ENCODE data around the gene ZNF683. TPM values are rescaled to one million over a fixed set of nuclear protein-coding genes. Genes with fewer than 3 reads are reported as not detected.

ZNF683 gene
- total and polyA plus RNA-seq, 2 donors (not counting 3 experiments of a cell fraction or from before 2014, with no cell fraction given), result not detected

GRCh38 chr1:26368006-26368405, 4.5 kb downstream of the ZNF683 start:
- no TSS peak for BruUV-seq (replicated peaks)
- no peaks in the 10 kb centered on the region for H4K20me1 ChIP-seq (replicated peaks; ENCODE audit: control insufficient read depth, extremely low read depth, insufficient read depth, low read length)
- intact Hi-C loops (cut with micrococcal nuclease) (no loop called here), dilution Hi-C loops (cut with MboI; ENCODE audit: extremely low pct_ligation_motif_present, low sequenced_read_pairs) (no loop called here)
- no peaks in the 10 kb centered on the region for H3K36me3 ChIP-seq (ENCODE audit: control insufficient read depth in 2 of 2, extremely low read depth in 1 of 2, insufficient read depth in 2 of 2, low read length in 2 of 2)
- H3K4me1 ChIP-seq (ENCODE audit: control insufficient read depth, extremely low read depth, insufficient read depth, low read length), result no peaks in the 10 kb centered on the region
- no peak overlapping the region for H3K4me2 ChIP-seq (ENCODE audit: insufficient read depth, low read length)
- ChIA-PET CTCF (interaction anchor here (1.5 kb wide), 1 partner anchor 49 kb away, joined by 5 read pairs; no protein-coding TSS in a partner anchor), POLR2A (no interaction called here)
- H2AFZ ChIP-seq (ENCODE audit: low read depth, low read length), result no peak overlapping the region
- no peak overlapping the region for H3K27ac ChIP-seq (ENCODE audit: insufficient read depth, low read depth, low read length)
- no peak overlapping the region for H3K9ac ChIP-seq (replicated peaks; ENCODE audit: extremely low read depth, insufficient read depth, low read length)
- no peaks in the 10 kb centered on the region for H3K79me2 ChIP-seq (ENCODE audit: control insufficient read depth, insufficient read depth, low read length)
- H3K27me3 ChIP-seq (ENCODE audit: control insufficient read depth in 2 of 2, insufficient read depth in 2 of 2, low read length in 2 of 2), result no peaks in the 10 kb centered on the region
- no peak overlapping the region for H3K4me3 ChIP-seq (replicated peaks in 1 of 3; ENCODE audit: insufficient read depth in 1 of 3, low read depth in 1 of 3, low read length in 3 of 3)
- TF ChIP-seq POLR2A (IDR thresholded peaks at IDR 0.05; ENCODE audit: low read depth, low read length) (no peak), CTCF (IDR thresholded peaks at IDR 0.05; ENCODE audit: extremely low read depth in 1 of 2, insufficient read depth in 1 of 2, low read depth in 1 of 2, low read length in 2 of 2) (no peak), FOS (IDR thresholded peaks at IDR 0.05; ENCODE audit: borderline replicate concordance, insufficient read depth, low read length) (no peak), MYC (IDR thresholded peaks at IDR 0.05; ENCODE audit: low read depth, low read length) (no peak)
- DNase-seq (ENCODE audit: low read depth, low spot score) (no peak), FAIRE-seq (no peak)
- H3K9me3 ChIP-seq (replicated peaks; ENCODE audit: control insufficient read depth, insufficient read depth, low read length), result no peaks in the 10 kb centered on the region
- no peaks in the 10 kb centered on the region for H3K9me1 ChIP-seq (replicated peaks; ENCODE audit: control insufficient read depth, extremely low read depth, insufficient read depth, low read length)

- no peaks in the 10 kb centered on the region for H4K20me1 ChIP-seq (replicated peaks; ENCODE audit: control insufficient read depth, extremely low read depth, insufficient read depth, low read length)
- H3K4me3 ChIP-seq (replicated peaks in 1 of 3; ENCODE audit: insufficient read depth in 1 of 3, low read depth in 1 of 3, low read length in 3 of 3), result no peak overlapping the region
- H3K9me1 ChIP-seq (replicated peaks; ENCODE audit: control insufficient read depth, extremely low read depth, insufficient read depth, low read length), result no peaks in the 10 kb centered on the region
- H3K27ac ChIP-seq (ENCODE audit: insufficient read depth, low read depth, low read length), result no peak overlapping the region
- H3K79me2 ChIP-seq (ENCODE audit: control insufficient read depth, insufficient read depth, low read length), result no peaks in the 10 kb centered on the region
- no peaks in the 10 kb centered on the region for H3K4me1 ChIP-seq (ENCODE audit: control insufficient read depth, extremely low read depth, insufficient read depth, low read length)
- no peaks in the 10 kb centered on the region for H3K27me3 ChIP-seq (ENCODE audit: control insufficient read depth in 2 of 2, insufficient read depth in 2 of 2, low read length in 2 of 2)
- intact Hi-C loops (cut with micrococcal nuclease), result no loop called here
- dilution Hi-C loops (cut with MboI; ENCODE audit: extremely low pct_ligation_motif_present, low sequenced_read_pairs), result no loop called here
- H3K9me3 ChIP-seq (replicated peaks; ENCODE audit: control insufficient read depth, insufficient read depth, low read length), result no peaks in the 10 kb centered on the region
- ChIA-PET CTCF (interaction anchor here (1.5 kb wide), 1 partner anchor 50 kb away, joined by 5 read pairs; no protein-coding TSS in a partner anchor), POLR2A (no interaction called here)
- BruUV-seq (replicated peaks), result no TSS peak
- TF ChIP-seq POLR2A (IDR thresholded peaks at IDR 0.05; ENCODE audit: low read depth, low read length), result no peak
- no peak for TF ChIP-seq POLR2AphosphoS5 (IDR thresholded peaks at IDR 0.05; ENCODE audit: insufficient read depth, low read depth, low read length)
- TF ChIP-seq FOS (IDR thresholded peaks at IDR 0.05; ENCODE audit: borderline replicate concordance, insufficient read depth, low read length), result no peak
- H2AFZ ChIP-seq (ENCODE audit: low read depth, low read length), result no peak overlapping the region
- FAIRE-seq (no peak), DNase-seq (ENCODE audit: low read depth, low spot score) (no peak)
- H3K4me2 ChIP-seq (ENCODE audit: insufficient read depth, low read length), result no peak overlapping the region
- no peak overlapping the region for H3K9ac ChIP-seq (replicated peaks; ENCODE audit: extremely low read depth, insufficient read depth, low read length)
- no peaks in the 10 kb centered on the region for H3K36me3 ChIP-seq (ENCODE audit: control insufficient read depth in 2 of 2, extremely low read depth in 1 of 2, insufficient read depth in 2 of 2, low read length in 2 of 2)
Observed at GRCh38 chr1:26367441-26367840, 5.1 kb downstream of the ZNF683 start.

All from endothelial cell of umbilical vein (primary cell).